ENCODE results near the gene HSPE1. TPM values are rescaled to one million over a fixed set of nuclear protein-coding genes. Genes with fewer than 3 reads are reported as not detected.

Gene HSPE1
- total RNA-seq, 1 experiment from 2014 or later: 321 TPM

- H3K4me1 ChIP-seq (ENCODE audit: insufficient read depth, low read length): peaks cover 16% of the 10 kb centered on the region
- H4K20me1 ChIP-seq (ENCODE audit: low read length): peaks cover 24% of the 10 kb centered on the region
- intact Hi-C loops (cut with micrococcal nuclease): loop anchor here (5.0 kb wide), 1 partner anchor 273 kb away; no protein-coding TSS in a partner anchor
- ChIA-PET CTCF (no interaction called here), POLR2A (ENCODE audit: unreplicated experiment) (no interaction called here)
- H3K9ac ChIP-seq (ENCODE audit: low read length): no peak overlapping the region
- no peaks in the 10 kb centered on the region for H3F3A ChIP-seq (ENCODE audit: low read length, unreplicated experiment)
- H3K4me2 ChIP-seq (ENCODE audit: low read length): no peak overlapping the region
- no peaks in the 10 kb centered on the region for H3K27me3 ChIP-seq (ENCODE audit: low read length)
- DNase-seq (no peak), ATAC-seq (no peak)
- no peak overlapping the region for H2AFZ ChIP-seq (ENCODE audit: low read length)
- no peaks in the 10 kb centered on the region for H3K9me3 ChIP-seq (ENCODE audit: low read length)
- TF ChIP-seq, protein P1, sequence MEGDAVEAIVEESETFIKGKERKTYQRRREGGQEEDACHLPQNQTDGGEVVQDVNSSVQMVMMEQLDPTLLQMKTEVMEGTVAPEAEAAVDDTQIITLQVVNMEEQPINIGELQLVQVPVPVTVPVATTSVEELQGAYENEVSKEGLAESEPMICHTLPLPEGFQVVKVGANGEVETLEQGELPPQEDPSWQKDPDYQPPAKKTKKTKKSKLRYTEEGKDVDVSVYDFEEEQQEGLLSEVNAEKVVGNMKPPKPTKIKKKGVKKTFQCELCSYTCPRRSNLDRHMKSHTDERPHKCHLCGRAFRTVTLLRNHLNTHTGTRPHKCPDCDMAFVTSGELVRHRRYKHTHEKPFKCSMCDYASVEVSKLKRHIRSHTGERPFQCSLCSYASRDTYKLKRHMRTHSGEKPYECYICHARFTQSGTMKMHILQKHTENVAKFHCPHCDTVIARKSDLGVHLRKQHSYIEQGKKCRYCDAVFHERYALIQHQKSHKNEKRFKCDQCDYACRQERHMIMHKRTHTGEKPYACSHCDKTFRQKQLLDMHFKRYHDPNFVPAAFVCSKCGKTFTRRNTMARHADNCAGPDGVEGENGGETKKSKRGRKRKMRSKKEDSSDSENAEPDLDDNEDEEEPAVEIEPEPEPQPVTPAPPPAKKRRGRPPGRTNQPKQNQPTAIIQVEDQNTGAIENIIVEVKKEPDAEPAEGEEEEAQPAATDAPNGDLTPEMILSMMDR (conservative IDR thresholded peaks at IDR 0.05; ENCODE audit: low read depth, low read length): no peak
- no peak for TF ChIP-seq EZH2phosphoT487 (IDR thresholded peaks at IDR 0.05; ENCODE audit: borderline replicate concordance, low read length)
- no peak for TF ChIP-seq EZH2 (IDR thresholded peaks at IDR 0.05; ENCODE audit: low read length, unreplicated experiment)
- H3K36me3 ChIP-seq (ENCODE audit: low read depth, low read length): peaks cover 35% of the 10 kb centered on the region
- no peaks in the 10 kb centered on the region for H3K9me2 ChIP-seq (replicated peaks; ENCODE audit: low read length)
- BruUV-seq (replicated peaks): no TSS peak
- H3K27ac ChIP-seq (ENCODE audit: low read length): no peak overlapping the region
- no peak overlapping the region for H3K4me3 ChIP-seq (ENCODE audit: low read length)
- peaks cover 58% of the 10 kb centered on the region for H3K79me2 ChIP-seq (ENCODE audit: low read length)
Observed at GRCh38 chr2:197504000-197504399, 3.8 kb downstream of the HSPE1 start.

DNA sequence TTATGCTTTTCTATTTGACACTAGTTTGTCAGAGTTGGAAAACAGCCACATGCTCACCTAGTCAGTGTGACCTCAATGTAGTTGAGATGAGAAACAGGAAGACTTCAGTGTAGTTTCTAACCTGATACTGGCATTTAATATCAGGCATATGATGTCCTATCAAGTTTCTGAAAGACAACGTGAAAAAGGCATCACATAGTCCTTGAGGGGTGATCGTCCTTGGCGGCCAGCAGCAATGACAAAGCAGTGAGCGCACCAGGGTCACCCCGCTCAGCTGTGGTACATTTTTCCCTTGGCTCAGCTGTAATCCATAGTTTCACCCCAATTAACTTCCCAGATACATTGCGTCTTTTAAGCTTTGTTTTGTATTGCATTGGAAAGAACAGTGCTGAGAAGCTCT is 4.3 kb downstream of the HSPE1 start:
- peaks cover 35% of the 10 kb centered on the region for H3K36me3 ChIP-seq (ENCODE audit: low read depth, low read length)
- no peak overlapping the region for H3K27ac ChIP-seq (ENCODE audit: low read length)
- no peak overlapping the region for H2AFZ ChIP-seq (ENCODE audit: low read length)
- H3K9me2 ChIP-seq (replicated peaks; ENCODE audit: low read length): no peaks in the 10 kb centered on the region
- H4K20me1 ChIP-seq (ENCODE audit: low read length): peaks cover 22% of the 10 kb centered on the region
- peaks cover 16% of the 10 kb centered on the region for H3K4me1 ChIP-seq (ENCODE audit: insufficient read depth, low read length)
- peaks cover 53% of the 10 kb centered on the region for H3K79me2 ChIP-seq (ENCODE audit: low read length)
- no peak overlapping the region for H3K4me3 ChIP-seq (ENCODE audit: low read length)
- H3K4me2 ChIP-seq (ENCODE audit: low read length): no peak overlapping the region
- H3K27me3 ChIP-seq (ENCODE audit: low read length): no peaks in the 10 kb centered on the region
- no peak overlapping the region for H3K9ac ChIP-seq (ENCODE audit: low read length)
- ChIA-PET POLR2A (ENCODE audit: unreplicated experiment) (no interaction called here), CTCF (no interaction called here)
- intact Hi-C loops (cut with micrococcal nuclease): loop anchor here (5.0 kb wide), 1 partner anchor 273 kb away; no protein-coding TSS in a partner anchor
- ATAC-seq (no peak), DNase-seq (no peak)
- BruUV-seq (replicated peaks): no TSS peak
- TF ChIP-seq, protein P1 (conservative IDR thresholded peaks at IDR 0.05; ENCODE audit: low read depth, low read length): no peak
- TF ChIP-seq EZH2 (IDR thresholded peaks at IDR 0.05; ENCODE audit: low read length, unreplicated experiment) (no peak), EZH2phosphoT487 (IDR thresholded peaks at IDR 0.05; ENCODE audit: borderline replicate concordance, low read length) (no peak)
- no peaks in the 10 kb centered on the region for H3F3A ChIP-seq (ENCODE audit: low read length, unreplicated experiment)
- no peaks in the 10 kb centered on the region for H3K9me3 ChIP-seq (ENCODE audit: low read length)

- no peak overlapping the region for H3K27ac ChIP-seq (ENCODE audit: low read length)
- H3K36me3 ChIP-seq (ENCODE audit: low read depth, low read length): peaks cover 33% of the 10 kb centered on the region
- H3K79me2 ChIP-seq (ENCODE audit: low read length): peaks cover 36% of the 10 kb centered on the region
- H3K4me3 ChIP-seq (ENCODE audit: low read length): no peak overlapping the region
- H3K9me2 ChIP-seq (replicated peaks; ENCODE audit: low read length): no peaks in the 10 kb centered on the region
- no peak for DNase-seq
- intact Hi-C loops (cut with micrococcal nuclease): no loop called here
- peaks cover 17% of the 10 kb centered on the region for H4K20me1 ChIP-seq (ENCODE audit: low read length)
- H3K4me1 ChIP-seq (ENCODE audit: insufficient read depth, low read length): peaks cover 15% of the 10 kb centered on the region
- BruUV-seq (replicated peaks): no TSS peak
- H3K9me3 ChIP-seq (ENCODE audit: low read length): no peaks in the 10 kb centered on the region
- TF ChIP-seq EZH2phosphoT487 (IDR thresholded peaks at IDR 0.05; ENCODE audit: borderline replicate concordance, low read length) (no peak), EZH2 (IDR thresholded peaks at IDR 0.05; ENCODE audit: low read length, unreplicated experiment) (no peak)
- TF ChIP-seq, protein P1 (conservative IDR thresholded peaks at IDR 0.05; ENCODE audit: low read depth, low read length): no peak
- H3K27me3 ChIP-seq (ENCODE audit: low read length): no peaks in the 10 kb centered on the region
- no peak overlapping the region for H3K4me2 ChIP-seq (ENCODE audit: low read length)
- ATAC-seq: no peak
- CTCF ChIA-PET: no interaction called here
- H3F3A ChIP-seq (ENCODE audit: low read length, unreplicated experiment): no peaks in the 10 kb centered on the region
- H2AFZ ChIP-seq (ENCODE audit: low read length): no peak overlapping the region
- H3K9ac ChIP-seq (ENCODE audit: low read length): no peak overlapping the region
- POLR2A ChIA-PET (ENCODE audit: unreplicated experiment): no interaction called here
Observed at GRCh38 chr2:197506658-197507057, 6.5 kb downstream of the HSPE1 start.
